Mesothelial cell of epicardium (in vitro differentiated cells): ENCODE results near the gene DLK1. TPM values are rescaled to one million over a fixed set of nuclear protein-coding genes. Genes with fewer than 3 reads are reported as not detected.

ENCODE experiments used
- DNase-seq, 2 experiments: peaks; one replicate each; pipeline ENCODE4 v3.0.0; 2021; ENCODE audit warnings: low spot score in 2 of 2; ENCODE audit not compliant: unreplicated experiment in 2 of 2
- H3K27ac Mint-ChIP-seq: 2 replicates; pipeline ENCODE4 v1.8.0; 2021; ENCODE audit warnings: mixed read lengths
- H3K27me3 Mint-ChIP-seq: 2 replicates; pipeline ENCODE4 v1.8.0; 2021; ENCODE audit warnings: low read depth, mixed read lengths
- H3K36me3 Mint-ChIP-seq: 2 replicates; pipeline ENCODE4 v1.8.0; 2021; ENCODE audit warnings: mixed read lengths
- H3K4me1 Mint-ChIP-seq: 2 replicates; pipeline ENCODE4 v1.8.0; 2021; ENCODE audit warnings: mixed read lengths
- H3K4me3 Mint-ChIP-seq: 2 replicates; pipeline ENCODE4 v1.8.0; 2021; ENCODE audit warnings: mild to moderate bottlenecking, moderate library complexity, mixed read lengths
- H3K9me3 Mint-ChIP-seq: 2 replicates; pipeline ENCODE4 v1.8.0; 2021; ENCODE audit warnings: mixed read lengths
- total RNA-seq: library from RNA; stranded (reverse); gene quantifications from 3 replicates; pipeline ENCODE4 v1.2.1, GENCODE V29; 2021
- TF ChIP-seq, protein P1 (sequence below): fragments of 200-600 bp; sonication (generic); IDR thresholded peaks from one replicate; pipeline ENCODE4 v1.5.0; 2021; ENCODE audit warnings: antibody characterized with exemption; ENCODE audit not compliant: unreplicated experiment

DLK1 gene
- total RNA-seq, 1 donor from 2014 or later = 1,080 TPM

DNA sequence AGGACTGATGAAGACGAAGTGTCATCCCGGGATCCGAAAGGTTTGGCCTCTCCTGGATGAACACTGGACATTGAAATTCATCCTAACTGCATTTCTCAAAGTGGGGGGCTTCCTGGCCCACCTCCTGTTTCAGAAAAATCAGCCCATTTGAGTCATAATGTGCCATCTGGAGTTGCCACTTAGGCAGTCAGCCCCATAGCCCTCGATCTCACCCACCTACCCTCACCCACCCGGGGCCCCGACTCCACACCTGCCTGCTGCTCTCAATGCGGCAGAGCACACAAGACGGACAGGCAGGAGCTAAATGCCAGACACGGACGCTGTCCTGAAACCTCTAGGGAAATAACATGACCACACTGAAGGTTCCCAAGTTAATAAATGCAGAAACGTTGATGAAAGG lies 12.6 kb downstream of the DLK1 start:
- peak in 1 of 2 experiments; percentile 37 for DNase-seq
- peaks cover 3% of the 10 kb centered on the region for H3K36me3 Mint-ChIP-seq
- H3K27ac Mint-ChIP-seq = no peak overlapping the region
- TF ChIP-seq, protein P1, sequence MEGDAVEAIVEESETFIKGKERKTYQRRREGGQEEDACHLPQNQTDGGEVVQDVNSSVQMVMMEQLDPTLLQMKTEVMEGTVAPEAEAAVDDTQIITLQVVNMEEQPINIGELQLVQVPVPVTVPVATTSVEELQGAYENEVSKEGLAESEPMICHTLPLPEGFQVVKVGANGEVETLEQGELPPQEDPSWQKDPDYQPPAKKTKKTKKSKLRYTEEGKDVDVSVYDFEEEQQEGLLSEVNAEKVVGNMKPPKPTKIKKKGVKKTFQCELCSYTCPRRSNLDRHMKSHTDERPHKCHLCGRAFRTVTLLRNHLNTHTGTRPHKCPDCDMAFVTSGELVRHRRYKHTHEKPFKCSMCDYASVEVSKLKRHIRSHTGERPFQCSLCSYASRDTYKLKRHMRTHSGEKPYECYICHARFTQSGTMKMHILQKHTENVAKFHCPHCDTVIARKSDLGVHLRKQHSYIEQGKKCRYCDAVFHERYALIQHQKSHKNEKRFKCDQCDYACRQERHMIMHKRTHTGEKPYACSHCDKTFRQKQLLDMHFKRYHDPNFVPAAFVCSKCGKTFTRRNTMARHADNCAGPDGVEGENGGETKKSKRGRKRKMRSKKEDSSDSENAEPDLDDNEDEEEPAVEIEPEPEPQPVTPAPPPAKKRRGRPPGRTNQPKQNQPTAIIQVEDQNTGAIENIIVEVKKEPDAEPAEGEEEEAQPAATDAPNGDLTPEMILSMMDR = no peak
- H3K4me1 Mint-ChIP-seq = no peaks in the 10 kb centered on the region
- H3K9me3 Mint-ChIP-seq = peaks cover 4% of the 10 kb centered on the region
- H3K27me3 Mint-ChIP-seq = no peaks in the 10 kb centered on the region
- H3K4me3 Mint-ChIP-seq = no peak overlapping the region

DNA sequence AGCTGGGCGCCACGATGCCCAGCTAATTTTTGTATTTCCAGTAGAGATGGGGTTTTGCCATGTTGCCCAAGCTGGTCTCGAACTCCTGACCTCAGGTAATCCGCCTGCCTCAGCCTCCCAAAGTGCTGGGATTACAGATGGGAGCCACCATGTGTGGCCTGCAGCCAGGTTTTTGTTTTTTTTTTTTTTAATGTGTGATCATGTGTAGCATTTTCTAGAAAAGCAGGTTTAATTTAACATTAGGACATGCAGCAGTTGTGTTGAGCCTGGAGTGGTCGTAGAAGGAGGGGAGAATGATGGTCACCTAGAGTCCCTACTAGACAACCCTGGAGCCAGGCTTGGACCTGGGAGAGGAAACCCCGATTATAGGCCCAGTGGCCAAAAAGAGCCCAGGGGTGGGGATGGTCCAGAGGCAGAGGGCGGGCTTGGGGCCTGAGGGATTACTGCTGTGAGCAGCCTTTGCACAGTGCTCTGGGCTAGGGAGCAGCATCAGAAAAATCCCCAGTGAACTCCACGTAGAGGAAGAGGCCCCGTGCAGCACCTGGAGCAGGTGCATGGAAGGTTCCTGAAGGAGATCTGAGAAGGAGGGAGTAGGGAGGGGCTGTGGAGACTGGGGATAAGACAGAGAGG lies 13.6 kb downstream of the DLK1 start:
- Mint-ChIP-seq H3K36me3 (peaks cover 1% of the 10 kb centered on the region), H3K4me3 (no peak overlapping the region), H3K27me3 (no peaks in the 10 kb centered on the region), H3K9me3 (peaks cover 4% of the 10 kb centered on the region), H3K4me1 (no peaks in the 10 kb centered on the region), H3K27ac (no peak overlapping the region)
- DNase-seq = peak in 1 of 2 experiments; percentile 14
- TF ChIP-seq, protein P1 = no peak

DNA sequence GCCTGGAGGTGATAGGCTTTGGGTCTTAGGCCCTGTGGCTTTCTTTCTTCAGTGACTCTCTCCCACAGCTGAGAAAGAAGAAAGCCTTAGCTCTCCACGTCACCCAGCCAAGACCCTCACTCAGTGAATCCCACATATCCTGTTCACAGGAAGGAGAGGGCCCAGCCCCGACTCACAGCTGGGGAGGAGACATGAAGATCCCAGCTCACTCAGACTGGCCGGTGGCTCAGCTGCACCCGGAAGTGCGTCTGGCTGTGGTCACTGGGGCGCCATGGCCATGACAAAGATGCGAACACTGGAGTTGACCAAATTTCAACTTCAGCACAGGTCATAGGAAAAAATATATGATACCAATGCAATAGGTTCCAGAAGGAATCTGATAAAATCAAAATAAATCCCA lies 14.2 kb downstream of the DLK1 start:
- DNase-seq = no peak
- TF ChIP-seq, protein P1 = no peak
- Mint-ChIP-seq H3K27me3 (no peaks in the 10 kb centered on the region), H3K9me3 (peaks cover 4% of the 10 kb centered on the region), H3K27ac (no peak overlapping the region), H3K36me3 (no peaks in the 10 kb centered on the region), H3K4me1 (no peaks in the 10 kb centered on the region), H3K4me3 (no peak overlapping the region)

DNA sequence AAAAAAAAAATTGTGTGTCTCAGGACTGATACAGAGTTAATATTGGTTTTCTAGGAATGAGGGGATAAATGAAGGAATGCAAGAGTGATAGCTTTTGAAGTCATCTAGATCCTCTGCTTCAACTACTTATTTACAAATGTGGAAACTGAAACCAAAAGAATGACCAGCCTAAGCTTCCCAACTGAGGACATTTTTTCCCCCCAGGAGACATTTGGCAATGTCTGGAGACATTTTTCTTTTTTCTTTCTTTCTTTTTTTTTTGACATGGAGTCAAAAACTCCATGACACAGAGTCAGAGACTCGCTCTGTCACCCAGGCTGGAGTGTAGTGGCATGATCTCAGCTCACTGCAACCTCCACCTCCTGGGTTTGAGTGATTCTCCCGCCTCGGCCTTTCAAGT lies 15.3 kb downstream of the DLK1 start:
- Mint-ChIP-seq H3K4me1 (no peaks in the 10 kb centered on the region), H3K4me3 (no peak overlapping the region), H3K36me3 (no peaks in the 10 kb centered on the region), H3K9me3 (peaks cover 4% of the 10 kb centered on the region), H3K27ac (no peak overlapping the region), H3K27me3 (no peaks in the 10 kb centered on the region)
- no peak for DNase-seq
- TF ChIP-seq, protein P1 = no peak

DNA sequence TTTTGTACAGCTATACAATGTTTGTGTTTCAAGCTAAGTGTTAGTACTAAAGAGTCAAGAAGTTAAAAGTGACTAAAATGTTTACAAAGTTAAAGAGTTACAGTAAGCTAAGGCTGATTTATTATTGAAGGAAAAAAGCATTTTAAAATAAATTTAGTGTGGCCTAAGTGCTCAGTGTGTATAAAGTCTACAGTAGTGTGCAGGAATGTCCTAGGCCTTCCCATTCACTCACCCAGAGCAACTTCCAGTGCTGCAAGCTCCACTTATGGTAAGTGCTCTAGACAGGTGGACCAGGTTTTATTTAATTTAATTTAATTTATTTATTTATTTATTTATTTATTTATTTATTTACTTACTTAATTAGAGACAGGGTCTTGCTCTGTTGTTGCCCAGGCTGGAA lies 19.6 kb downstream of the DLK1 start:
- no peaks in the 10 kb centered on the region for H3K36me3 Mint-ChIP-seq

More for the DNA sequence above, 19.6 kb downstream of the DLK1 start:
- Mint-ChIP-seq H3K27ac (no peak overlapping the region), H3K27me3 (no peaks in the 10 kb centered on the region), H3K9me3 (peaks cover 3% of the 10 kb centered on the region), H3K4me3 (no peak overlapping the region), H3K4me1 (no peaks in the 10 kb centered on the region)
- DNase-seq = no peak
- TF ChIP-seq, protein P1 = no peak
